Neural cell (in vitro differentiated cells): Measurements from ENCODE around the gene PTPRG.

Source experiments
- EP300 ChIP-seq: fragments of 450-650 bp; conservative IDR thresholded peaks from 2 replicates; pipeline ENCODE4 v1.6.1; 2014; ENCODE audit warnings: antibody characterized with exemption, mild to moderate bottlenecking, moderate library complexity; ENCODE audit not compliant: poor library complexity, severe bottlenecking
- POLR2AphosphoS5 ChIP-seq: IDR thresholded peaks from 2 replicates; pipeline ENCODE4 v1.6.1; 2012
- SMC3 ChIP-seq: fragments of 450-650 bp; conservative IDR thresholded peaks from 2 replicates; pipeline ENCODE4 v1.6.1; 2014; ENCODE audit warnings: antibody characterized with exemption, mild to moderate bottlenecking, moderate library complexity; ENCODE audit not compliant: poor library complexity

DNA sequence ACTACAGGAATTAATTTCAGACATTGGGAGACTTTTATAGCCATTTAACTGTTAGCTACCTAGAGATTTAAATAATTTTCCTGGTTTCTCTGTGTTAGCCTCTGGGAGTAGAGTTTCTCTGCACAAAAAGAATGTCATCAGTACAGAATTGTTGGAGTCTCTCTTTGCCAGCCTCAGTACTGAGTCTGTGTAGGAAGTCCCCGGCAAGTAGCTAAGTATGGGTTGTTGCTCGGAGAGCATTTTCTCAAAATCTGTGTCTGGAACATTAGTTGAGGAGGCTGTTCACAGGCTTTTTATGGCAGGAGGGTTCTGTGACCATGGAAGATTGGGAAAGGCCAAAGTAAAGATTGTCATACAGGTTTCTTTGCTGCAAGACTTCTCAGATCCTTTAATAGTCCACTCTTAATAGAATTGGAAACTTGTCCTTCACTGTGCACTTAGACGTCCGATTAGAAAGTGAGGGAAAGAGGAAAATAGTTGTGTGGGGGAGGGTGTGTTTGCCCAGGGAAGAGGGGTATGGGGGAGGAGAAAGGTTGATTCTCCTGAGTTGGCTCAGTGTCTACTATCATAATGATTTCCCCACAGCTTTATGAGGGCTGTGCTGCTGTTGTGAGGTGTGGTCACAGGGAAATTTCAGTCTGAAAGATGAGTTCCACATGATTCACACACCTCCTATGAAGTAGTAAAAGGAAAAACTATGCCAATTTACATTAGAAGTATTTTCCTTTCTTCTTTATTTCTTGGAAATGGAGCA lies 207.1 kb downstream of the PTPRG start:
- TF ChIP-seq EP300, result no peak
- no peak for TF ChIP-seq POLR2AphosphoS5
- no peak for TF ChIP-seq SMC3
